Epithelial cell of proximal tubule (primary cell): ENCODE measurements around the gene REPS2. TPM values are rescaled to one million over a fixed set of nuclear protein-coding genes. Genes with fewer than 3 reads are reported as not detected.
"Not testable (repeated sequence)": the region's sequence is repeated elsewhere in the genome, so short reads cannot be mapped to it uniquely, and the experiment has no call there.

ENCODE experiments used
- DNase-seq: peaks from one replicate; pipeline ENCODE4 v3.0.0-alpha.2; 2011; ENCODE audit warnings: low read depth
- H3K4me3 ChIP-seq: 2 replicates; pipeline ENCODE4 v1.5.1; 2011; ENCODE audit warnings: low read depth, mild to moderate bottlenecking, low read length
- total RNA-seq: library from RNA; depleted of rRNA; stranded (reverse); fragments of >200 nt; gene quantifications from 2 replicates; pipeline ENCODE4 v1.2.3, GENCODE V29; 2015
- TF ChIP-seq, protein P1 (sequence below): conservative IDR thresholded peaks from 2 replicates; pipeline ENCODE4 v1.5.1; 2012; ENCODE audit warnings: low read depth, mild to moderate bottlenecking, low read length

REPS2 gene
- total RNA-seq, 1 donor from 2014 or later, result 1.7 TPM

DNA sequence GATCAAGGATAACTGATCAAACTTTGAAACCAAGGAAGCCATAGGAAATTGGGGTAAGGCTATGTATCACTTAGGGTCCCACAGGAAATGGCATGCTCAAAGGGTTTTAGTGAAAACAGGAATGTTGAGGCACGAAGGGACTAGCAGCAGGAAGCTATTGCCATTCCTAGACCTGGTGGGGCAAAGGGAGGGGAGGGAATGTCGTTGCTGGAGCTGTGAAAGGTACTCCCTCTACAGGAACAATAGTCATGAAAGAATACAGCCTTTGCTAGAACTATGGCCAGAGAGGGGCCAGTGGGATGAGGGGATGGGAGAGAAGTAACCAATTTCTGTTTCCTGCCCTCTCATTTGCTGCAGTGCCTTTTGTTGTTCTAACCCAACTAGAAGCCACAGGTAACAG, 11.9 kb downstream of the REPS2 start:
- H3K4me3 ChIP-seq, result no peak overlapping the region
- no peak for DNase-seq
- TF ChIP-seq, protein P1, sequence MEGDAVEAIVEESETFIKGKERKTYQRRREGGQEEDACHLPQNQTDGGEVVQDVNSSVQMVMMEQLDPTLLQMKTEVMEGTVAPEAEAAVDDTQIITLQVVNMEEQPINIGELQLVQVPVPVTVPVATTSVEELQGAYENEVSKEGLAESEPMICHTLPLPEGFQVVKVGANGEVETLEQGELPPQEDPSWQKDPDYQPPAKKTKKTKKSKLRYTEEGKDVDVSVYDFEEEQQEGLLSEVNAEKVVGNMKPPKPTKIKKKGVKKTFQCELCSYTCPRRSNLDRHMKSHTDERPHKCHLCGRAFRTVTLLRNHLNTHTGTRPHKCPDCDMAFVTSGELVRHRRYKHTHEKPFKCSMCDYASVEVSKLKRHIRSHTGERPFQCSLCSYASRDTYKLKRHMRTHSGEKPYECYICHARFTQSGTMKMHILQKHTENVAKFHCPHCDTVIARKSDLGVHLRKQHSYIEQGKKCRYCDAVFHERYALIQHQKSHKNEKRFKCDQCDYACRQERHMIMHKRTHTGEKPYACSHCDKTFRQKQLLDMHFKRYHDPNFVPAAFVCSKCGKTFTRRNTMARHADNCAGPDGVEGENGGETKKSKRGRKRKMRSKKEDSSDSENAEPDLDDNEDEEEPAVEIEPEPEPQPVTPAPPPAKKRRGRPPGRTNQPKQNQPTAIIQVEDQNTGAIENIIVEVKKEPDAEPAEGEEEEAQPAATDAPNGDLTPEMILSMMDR, result no peak

DNA sequence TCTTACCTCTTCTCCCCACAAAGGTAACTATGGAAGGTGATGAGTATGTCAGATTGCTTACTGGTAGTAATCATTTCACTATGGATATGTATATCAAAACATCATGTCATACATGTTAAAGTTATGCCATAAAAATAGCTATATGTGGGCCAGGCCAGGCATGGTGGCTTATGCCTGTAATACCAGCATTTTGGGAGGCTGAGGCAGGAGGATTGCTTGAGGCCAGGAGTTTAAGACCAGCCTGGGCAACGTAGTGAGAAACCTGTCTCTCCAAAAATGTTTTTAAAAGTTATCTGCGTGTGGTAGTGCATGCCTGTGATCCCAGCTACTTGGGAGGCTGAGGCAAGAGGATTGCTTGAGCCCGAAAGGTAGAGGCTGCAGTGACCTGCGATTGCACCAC, 16.2 kb downstream of the REPS2 start:
- H3K4me3 ChIP-seq, DNase-seq: not testable (repeated sequence)

DNA sequence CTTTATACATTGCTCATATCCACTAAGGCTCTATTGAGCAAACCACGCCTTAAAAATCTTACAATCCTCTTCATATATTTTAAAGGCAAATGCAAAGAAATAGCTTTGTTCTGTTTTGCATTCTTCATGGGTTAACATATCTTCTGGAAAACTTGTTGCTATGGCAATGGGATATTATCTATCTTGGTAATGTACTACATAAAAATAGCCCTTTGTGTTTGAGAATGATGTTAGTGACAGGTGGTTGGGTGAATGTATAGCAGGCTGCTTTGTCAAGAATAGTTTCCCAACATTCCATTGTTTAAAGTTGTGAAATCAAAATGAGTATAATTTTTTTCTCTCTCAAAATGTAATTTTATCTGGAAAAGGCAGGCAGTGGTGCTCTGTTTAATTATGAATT, 16.8 kb downstream of the REPS2 start:
- DNase-seq, result no peak
- TF ChIP-seq, protein P1, result no peak
- no peak overlapping the region for H3K4me3 ChIP-seq

DNA sequence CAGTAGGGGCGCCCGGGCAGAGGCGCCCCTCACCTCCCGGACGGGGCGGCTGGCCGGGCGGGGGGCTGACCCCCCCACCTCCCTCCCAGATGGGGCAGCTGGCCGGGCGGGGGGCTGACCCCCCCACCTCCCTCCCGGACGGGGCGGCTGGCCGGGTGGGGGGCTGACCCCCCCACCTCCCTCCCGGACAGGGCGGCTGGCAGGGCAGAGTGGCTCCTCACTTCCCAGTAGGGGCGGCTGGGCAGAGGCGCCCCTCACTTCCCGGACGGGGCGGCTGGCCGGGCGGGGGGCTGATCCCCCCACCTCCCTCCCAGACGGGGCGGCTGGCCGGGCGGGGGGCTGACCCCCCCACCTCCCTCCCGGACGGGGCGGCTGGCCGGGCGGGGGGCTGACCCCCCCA, 18.5 kb downstream of the REPS2 start:
- not testable (repeated sequence) for DNase-seq, H3K4me3 ChIP-seq

DNA sequence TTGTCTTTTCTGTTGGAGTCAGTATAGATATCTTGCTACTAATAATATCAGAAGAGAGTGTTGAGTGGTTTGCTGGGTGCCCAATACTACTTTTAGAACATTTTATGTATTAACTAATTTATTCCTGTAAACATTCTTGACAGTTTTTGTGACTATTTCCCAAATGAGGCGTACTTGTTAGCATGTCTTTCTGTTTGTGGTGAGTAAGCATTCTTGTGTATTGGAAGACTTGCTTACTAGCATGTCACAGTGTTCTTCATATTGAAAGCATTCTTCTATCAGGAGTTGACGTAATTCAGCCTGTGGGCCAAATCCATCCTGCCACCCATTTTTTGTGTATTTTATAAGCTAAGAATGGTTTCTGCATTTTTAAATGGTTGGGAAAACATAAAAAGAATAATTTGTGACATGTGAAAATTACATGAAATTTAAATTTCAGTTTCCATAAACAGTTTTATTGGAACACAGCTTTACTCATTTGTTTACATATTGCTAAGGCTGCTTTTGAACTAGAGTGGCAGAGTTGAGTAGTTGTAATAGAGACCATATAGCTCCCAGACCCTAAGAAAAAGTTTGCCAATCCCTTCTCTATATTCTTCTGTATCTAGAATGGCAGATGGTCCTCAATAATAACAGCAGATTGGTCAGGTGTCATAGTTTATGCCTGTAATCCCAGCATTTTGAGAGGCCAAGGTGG, 20.4 kb downstream of the REPS2 start:
- no peak overlapping the region for H3K4me3 ChIP-seq
- no peak for DNase-seq
- TF ChIP-seq, protein P1, result no peak

DNA sequence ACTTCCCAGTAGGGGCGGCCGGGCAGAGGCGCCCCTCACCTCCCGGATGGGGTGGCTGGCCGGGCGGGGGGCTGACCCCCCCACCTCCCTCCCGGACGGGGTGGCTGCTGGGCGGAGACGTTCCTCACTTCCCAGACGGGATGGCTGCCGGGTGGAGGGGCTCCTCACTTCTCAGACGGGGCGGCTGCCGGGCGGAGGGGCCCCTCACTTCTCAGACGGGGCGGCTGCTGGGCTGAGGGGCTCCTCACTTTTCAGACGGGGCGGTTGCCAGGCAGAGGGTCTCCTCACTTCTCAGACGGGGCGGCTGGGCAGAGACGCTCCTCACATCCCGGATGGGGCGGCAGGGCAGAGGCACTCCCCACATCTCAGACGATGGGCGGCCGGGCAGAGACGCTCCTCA, 22.3 kb downstream of the REPS2 start:
- H3K4me3 ChIP-seq, DNase-seq: not testable (repeated sequence)

DNA sequence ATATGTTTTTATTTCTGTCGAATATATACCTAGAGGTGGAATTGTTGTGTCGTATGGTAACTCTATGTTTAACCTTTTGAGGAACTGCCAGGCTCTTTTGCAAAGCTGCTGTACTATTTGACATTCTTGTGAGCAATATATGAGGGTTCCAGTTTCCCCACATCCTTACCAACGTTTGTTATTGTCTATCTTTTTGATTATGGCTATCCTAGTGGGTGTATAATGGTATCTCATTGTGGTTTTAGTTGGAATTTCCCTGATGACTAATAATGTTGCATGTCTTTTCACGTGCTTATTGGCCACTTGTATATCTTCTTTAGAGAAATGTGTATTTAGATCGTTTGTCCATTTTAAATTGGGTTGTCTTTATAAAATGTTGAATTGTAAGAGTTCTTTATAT, 24.5 kb downstream of the REPS2 start:
- H3K4me3 ChIP-seq, result no peak overlapping the region
- TF ChIP-seq, protein P1, result no peak
- no peak for DNase-seq

DNA sequence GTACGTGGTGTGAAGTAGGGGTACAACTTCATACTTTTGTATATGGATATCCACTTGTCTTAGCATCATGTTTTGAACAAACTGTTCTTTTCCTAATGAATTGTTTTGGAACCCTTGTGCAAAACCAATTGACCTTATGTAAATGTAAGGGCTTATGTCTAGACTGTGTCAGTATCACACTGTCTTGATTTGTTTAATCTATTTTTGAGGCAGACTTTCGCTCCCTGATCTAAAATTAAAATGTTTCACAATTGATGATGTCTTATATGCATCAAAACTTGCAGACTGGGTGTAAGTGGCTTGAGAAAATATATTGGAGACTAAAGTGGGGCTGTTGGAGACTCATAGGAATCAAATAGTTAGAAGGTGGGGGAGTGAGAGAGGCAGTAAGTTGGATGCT, 25.2 kb downstream of the REPS2 start:
- DNase-seq, result no peak
- TF ChIP-seq, protein P1, result no peak
- no peak overlapping the region for H3K4me3 ChIP-seq

DNA sequence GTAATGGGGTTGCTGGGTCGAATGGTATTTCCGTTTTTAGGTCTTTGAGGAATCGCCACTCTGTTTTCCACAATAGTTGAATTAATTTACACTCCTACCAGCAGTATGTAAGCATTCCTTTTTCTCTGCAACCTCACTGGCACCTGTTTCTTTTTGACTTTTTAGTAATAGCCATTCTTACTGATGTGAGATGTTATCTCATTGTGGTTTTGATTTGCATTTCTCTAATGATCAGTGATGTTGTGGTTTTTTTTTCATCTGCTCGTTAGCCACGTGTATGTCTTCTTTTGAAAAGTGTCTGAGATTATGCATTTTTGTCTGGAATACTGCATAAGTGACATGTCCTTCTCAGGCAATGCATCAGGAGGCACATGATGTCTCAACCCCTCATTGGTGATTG, 28.8 kb downstream of the REPS2 start:
- TF ChIP-seq, protein P1, result no peak
- DNase-seq, result no peak
- no peak overlapping the region for H3K4me3 ChIP-seq
